Glomerular visceral epithelial cell (primary cell): ENCODE data around the gene PYDC1.
"Not testable (repeated sequence)": the region's sequence is repeated elsewhere in the genome, so short reads cannot be mapped to it uniquely, and the experiment has no call there.

Experiments used
- DNase-seq: peaks from one replicate; pipeline ENCODE4 v3.0.0-alpha.2; 2016; ENCODE audit errors: extremely low spot score

Gene PYDC1

GRCh38 chr16:31216422-31217135 lies at the start of gene PYDC1:
TSS of gene PYDC1 (minus strand) at chr16:31217135. CDS start at chr16:31217028, 107 bp downstream.
- no peak for DNase-seq

DNA sequence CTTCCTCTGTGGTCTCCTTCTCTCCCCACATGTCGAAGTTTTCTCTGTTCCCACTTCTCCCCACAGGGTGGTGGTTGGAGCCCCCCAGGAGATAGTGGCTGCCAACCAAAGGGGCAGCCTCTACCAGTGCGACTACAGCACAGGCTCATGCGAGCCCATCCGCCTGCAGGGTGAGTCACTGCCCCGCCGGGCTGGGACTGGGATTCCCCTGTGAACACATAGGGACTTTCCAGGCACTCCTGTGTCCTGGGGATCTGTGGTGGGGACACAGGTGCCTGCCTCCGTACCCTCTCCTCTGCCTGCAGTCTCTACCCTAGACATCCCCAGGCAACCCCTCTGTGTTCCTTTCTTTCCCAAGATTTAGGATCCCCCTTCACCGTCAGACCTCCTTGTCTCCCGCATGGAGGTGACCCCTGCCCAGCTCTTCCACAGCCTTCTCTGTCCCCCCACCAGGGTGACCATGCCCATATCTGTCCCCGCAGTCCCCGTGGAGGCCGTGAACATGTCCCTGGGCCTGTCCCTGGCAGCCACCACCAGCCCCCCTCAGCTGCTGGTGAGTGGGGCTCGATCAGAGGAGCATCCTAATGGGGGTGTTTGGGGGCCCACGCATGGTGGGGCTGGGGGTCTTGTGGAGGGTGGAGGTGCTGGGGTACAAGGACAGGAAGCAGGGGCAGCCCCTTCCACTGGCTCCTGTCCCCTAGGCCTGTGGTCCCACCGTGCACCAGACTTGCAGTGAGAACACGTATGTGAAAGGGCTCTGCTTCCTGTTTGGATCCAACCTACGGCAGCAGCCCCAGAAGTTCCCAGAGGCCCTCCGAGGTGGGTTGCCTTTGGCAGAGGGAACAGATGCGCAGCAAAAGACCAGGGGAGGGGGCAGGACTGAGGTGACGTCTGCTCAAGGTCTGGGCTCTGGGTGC lies 48.7 kb upstream of the PYDC1 start:
- DNase-seq: peak; percentile 86

GRCh38 chr16:31262084-31262483 lies 45.1 kb upstream of the PYDC1 start:
- no peak for DNase-seq

DNA sequence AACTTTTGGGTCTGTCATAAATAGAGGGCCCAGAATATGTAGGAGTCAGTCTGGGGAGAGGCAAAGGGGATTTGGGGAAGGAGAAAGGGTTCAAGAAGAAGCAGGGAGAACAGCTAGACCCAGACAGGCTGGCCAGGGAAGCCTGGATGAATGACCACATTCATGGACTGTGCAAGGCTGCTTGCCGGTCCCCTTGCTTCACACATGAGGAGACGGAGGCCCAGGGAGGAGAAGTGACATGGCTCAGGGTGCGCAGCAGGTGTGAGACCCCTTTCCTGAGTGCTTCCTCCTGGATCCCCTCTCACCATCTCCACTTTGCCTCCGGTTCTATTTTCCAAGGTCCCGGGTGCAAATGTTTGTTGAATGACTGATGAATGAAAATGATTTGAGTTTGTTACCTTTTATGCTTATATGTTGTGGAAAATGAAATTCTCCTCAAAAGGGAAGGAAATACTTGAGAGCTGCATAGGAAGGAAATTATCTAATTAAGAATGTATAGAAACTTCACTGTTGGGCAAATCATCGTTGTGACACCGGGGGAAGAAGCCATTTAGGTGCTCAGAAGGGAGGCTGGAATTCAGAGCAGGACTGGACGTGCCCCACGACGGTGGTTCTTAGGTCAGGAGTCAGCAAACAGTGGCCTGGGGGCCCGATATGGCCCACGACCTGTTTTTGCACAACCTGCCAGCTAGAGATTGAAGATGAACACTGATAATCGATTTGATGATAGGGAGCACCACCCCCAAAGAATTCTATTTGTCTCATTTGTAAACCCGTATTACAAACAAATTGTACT lies 43.4 kb upstream of the PYDC1 start:
- no peak for DNase-seq

DNA sequence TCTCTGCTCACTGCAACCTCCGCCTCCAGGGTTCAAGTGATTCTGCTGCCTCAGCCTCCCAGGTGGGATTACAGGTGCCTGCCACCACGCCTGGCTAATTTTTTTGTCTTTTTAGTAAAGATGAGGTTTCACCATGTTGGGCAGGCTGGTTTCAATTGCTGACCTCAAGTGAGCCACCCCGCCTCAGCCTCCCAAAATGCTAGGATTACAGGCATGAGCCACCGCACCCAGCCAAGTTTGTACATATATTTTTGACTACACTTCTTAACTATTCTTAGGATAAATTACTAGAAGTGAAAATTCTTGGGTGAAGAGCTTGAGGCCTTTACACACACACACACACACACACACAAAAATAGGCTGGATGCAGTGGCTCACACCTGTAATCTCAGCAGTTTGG lies 41.4 kb upstream of the PYDC1 start:
- no peak for DNase-seq

GRCh38 chr16:31256466-31256865 lies 39.5 kb upstream of the PYDC1 start:
- no peak for DNase-seq

- no peak for DNase-seq
These were observed 36.7 kb upstream of the PYDC1 start for GRCh38 chr16:31253642-31254045.

DNA sequence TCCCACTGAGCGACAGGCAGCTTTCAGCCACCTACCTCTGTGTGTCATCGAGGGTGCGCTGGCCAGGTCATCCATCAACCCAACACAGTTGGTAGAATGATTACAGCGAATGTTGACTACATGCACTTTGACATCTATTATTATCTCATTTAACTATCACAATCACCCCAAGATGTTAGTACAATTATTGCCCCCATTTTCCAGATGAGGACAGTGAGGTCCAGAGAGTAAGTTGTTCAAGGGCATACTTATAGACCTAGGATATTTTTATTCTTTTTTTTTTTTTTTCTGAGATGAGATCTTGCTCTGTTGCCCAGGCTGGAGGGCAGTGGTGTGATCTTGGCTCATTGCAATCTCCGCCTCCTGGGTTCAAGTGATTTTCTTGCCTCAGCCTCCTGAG lies 34.5 kb upstream of the PYDC1 start:
- DNase-seq: no peak

DNA sequence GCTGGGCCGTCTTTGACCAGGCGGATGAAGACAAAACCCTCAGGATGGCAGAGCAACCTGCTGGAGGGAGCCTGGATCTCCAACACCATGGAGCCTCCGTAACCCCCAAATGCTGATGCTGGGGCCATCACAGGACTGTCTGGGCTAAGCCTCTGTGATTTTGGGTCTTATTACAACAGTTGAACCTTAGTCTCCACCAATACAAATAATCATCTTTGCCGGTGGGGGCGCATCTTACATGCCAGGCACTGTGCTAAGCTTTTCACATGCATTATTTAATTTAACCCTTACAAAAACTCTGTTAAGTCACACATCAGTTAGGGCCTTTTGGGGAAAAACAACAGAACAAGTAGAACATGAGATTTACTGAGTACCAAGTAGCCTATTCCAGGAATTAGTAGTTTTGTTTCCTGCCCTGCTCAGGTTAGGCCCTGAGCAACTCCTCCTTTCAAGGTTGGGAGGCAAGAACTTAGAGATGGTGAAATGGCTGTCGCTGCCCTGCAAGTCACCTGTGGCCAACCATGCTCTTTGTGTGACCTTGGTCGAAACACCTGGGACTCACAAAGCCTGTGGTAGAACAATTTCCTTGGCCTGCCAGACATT lies 33.9 kb upstream of the PYDC1 start:
- no peak for DNase-seq

GRCh38 chr16:31248344-31248743 lies 31.4 kb upstream of the PYDC1 start:
- DNase-seq: no peak

- DNase-seq: no peak
These were observed 29.4 kb upstream of the PYDC1 start for GRCh38 chr16:31246296-31246695.

GRCh38 chr16:31245598-31245997 lies 28.7 kb upstream of the PYDC1 start:
- not testable (repeated sequence) for DNase-seq

- DNase-seq: no peak
These were observed 27.1 kb upstream of the PYDC1 start for GRCh38 chr16:31243734-31244670.

DNA sequence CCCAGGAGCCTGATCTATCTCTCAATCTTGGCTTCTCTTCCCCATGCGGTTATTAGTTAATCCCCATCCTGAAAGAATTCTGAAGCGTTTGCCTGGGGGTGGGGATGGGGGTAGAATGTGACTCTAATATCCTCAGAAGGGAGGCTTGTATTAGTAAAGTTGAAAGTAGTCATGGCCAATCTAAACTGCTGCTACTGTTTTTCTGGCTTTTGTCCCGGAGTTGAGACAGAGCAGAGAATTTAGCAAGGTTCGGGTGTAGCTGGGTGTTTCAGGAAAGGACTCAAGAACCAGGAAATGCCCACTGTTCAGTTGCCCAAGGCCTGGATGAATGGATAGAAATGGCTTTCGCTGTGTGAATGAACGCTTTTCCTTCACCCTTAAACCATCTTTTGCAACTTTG lies 25.3 kb upstream of the PYDC1 start:
- DNase-seq: no peak

DNA sequence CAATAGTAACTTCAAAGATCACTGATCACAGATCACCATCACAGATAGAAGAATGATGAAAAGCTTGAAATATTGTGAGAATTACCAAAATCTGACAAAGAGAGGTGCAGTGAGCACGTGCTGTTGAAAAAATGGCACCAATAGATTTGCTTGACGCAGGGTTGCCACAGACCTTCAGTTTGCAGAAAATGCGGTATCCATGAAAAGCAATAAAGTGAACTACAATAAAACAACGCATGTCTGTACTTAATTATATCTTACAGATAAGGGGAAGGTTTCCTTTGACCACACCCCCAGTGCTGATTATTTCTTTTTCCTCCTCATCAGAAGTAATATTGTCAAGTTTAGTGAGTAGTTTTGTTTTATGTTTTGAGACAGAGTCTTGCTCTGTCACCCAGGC lies 21.1 kb upstream of the PYDC1 start:
- DNase-seq: no peak

DNA sequence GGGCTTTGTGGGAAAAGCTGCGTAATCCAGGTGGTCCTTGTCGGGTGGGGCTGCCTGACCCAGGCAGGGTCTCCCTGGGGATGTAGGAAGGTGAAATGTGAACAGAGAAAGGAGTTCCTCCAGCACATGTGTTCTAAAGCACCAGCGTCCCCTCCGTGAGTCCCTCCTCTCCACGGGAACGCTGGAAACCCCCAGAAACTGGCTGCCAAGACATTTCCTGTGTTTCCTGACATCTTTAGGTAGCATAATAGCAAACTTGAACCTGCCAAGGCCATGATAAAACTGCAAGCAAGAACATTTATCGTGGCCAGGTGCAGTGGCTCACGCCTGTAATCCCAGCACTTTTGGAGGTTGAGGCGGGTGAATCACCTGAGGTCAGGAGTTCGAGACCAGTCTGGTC lies 12.6 kb upstream of the PYDC1 start:
- DNase-seq: no peak

DNA sequence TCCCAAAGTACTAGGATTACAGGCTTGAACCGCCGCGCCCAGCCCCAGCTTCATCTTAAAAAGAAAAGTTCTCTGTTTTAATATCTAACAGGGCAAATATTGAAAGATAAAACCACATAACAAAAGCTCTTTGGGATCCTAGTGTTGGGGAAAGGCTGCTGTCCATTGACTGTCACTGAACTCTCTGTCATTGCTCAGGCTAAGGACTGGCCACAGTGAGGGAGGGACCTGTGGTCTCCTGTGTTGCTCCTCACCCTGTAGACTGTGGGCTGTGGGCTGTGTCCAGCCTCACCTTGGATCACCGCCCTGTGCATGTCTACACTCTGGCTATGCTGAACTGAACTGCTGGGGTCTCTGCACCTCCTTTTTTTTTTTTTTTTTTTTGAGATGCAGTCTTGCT lies 11.3 kb upstream of the PYDC1 start:
- no peak for DNase-seq

- no peak for DNase-seq
These were observed 8.3 kb upstream of the PYDC1 start for GRCh38 chr16:31225193-31225592.

GRCh38 chr16:31224092-31224955 lies 7.4 kb upstream of the PYDC1 start:
- DNase-seq: no peak

DNA sequence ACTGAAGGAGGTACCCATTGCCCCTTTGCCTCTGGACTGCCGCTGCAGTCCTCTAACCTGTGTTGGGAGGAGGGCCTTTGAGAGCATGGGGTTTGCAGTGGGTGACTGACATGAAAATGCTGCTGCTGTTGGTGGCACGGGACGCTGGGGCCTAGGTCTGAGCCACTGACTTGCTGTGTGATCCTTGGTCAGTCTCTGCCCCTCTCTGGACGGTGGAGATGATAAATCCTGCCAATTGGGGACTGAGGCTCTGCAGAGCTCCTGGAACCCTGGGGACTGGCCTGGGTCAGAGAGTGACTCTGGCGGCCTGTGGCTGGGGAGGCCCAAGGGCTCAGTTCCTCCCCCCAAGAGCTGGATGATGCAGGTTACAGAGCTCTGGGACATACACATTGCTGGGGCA lies 6.1 kb upstream of the PYDC1 start:
- DNase-seq: no peak
